NB4 (cell line): ENCODE data around the gene OLIG3.

Experiments used
- DNase-seq: peaks from one replicate; pipeline ENCODE4 v3.0.0; 2010; ENCODE audit warnings: low read depth
- H3K4me3 ChIP-seq: one replicate; pipeline ENCODE4 v1.5.1; 2011; ENCODE audit warnings: mild to moderate bottlenecking, low read depth, low read length, moderate library complexity
- MYC ChIP-seq: IDR thresholded peaks from 2 replicates; pipeline ENCODE4 v1.6.1; 2011; ENCODE audit warnings: low read depth, low read length
- POLR2A ChIP-seq: IDR thresholded peaks from 2 replicates; pipeline ENCODE4 v1.6.1; 2011; ENCODE audit warnings: mild to moderate bottlenecking; ENCODE audit not compliant: insufficient read length; ENCODE audit errors: extremely low read depth
- TF ChIP-seq, protein P1 (sequence below): IDR thresholded peaks from 2 replicates; pipeline ENCODE4 v1.6.1; 2011; ENCODE audit warnings: low read depth, low read length
- TF ChIP-seq, protein P2 (sequence below): IDR thresholded peaks from one replicate; pipeline ENCODE4 v1.5.1; 2012; ENCODE audit warnings: low read depth, low read length

The OLIG3 gene

DNA sequence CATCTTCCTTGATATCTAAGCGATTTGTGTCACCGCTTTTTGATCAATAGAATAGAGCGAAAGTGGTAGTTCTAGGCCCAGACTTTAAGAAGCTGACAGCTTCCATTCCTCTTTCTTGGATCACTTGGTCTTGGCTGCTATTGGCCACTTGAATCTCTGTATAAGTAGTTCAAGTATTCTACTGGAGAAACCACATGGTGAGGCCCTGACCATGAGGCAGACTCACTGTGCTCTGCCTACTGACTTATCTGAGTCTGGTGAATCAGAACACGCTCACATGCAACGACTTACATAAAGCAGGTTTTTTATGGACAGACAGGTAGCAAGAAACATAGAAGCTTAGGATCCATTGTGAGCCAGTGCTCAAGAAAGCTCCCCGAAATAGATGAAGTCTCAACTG, 27.0 kb downstream of the OLIG3 start:
- DNase-seq, result no peak
- no peak overlapping the region for H3K4me3 ChIP-seq
- TF ChIP-seq POLR2A (no peak), MYC (no peak)
- TF ChIP-seq, protein P1, sequence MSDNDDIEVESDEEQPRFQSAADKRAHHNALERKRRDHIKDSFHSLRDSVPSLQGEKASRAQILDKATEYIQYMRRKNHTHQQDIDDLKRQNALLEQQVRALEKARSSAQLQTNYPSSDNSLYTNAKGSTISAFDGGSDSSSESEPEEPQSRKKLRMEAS, result no peak

DNA sequence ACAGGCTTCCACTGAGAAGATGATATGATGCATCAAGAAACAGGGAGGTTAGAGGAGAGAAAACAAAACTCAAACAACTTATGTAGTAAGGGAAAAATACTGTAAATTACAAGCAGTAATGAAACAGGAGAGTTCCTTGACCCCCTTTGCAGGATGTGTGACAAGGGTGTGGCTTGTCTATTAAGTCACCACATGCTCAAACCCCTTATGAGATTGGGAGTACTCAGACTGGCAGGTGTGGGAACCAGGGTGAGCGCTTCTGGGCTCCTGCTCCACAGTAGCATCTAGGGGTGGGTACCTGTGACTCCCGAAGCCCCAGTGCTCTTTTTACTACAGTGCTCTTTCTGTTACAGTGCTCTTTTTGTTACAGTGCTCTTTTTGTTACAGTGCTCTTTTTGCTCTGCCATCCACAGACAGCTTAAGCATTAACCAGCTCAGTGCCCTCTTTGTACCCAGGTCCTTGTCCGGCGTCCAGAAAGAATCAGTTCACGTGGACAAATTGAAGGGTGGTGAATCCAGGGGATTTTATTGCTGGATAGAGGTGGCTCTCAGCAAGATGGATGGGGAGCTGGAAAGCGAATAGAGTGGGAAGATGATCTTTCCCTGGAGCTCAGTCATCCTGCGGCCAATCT, 28.7 kb downstream of the OLIG3 start:
- H3K4me3 ChIP-seq, result no peak overlapping the region
- no peak for DNase-seq
- TF ChIP-seq MYC, result no peak
- TF ChIP-seq, protein P1, result no peak

DNA sequence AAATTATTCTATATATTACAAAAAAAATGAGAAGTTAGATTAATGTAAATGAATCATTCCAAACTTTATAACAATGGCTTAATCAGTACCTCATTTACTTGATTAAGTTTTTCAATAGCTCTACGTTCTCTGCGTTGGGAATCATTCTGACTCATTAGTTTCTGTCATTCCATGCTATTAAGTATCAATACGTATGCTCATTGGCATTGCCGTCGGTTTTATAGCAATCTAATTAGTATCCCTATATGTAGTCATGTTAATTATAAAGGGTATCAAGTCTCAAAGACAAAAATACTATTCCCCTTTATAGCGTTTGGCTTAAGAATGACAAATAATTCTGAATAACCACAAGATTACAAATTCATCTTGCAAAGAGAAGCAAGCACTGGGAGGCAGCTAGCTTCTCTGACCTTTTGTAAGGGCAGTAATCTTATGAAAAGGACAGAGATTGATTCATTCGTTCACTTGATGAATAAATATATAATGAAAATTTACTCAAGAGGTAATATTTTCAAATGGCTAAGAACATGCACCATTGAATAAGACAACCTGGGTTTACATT, 41.8 kb downstream of the OLIG3 start:
- TF ChIP-seq POLR2A (no peak), MYC (no peak)
- TF ChIP-seq, protein P1, result no peak
- TF ChIP-seq, protein P2, sequence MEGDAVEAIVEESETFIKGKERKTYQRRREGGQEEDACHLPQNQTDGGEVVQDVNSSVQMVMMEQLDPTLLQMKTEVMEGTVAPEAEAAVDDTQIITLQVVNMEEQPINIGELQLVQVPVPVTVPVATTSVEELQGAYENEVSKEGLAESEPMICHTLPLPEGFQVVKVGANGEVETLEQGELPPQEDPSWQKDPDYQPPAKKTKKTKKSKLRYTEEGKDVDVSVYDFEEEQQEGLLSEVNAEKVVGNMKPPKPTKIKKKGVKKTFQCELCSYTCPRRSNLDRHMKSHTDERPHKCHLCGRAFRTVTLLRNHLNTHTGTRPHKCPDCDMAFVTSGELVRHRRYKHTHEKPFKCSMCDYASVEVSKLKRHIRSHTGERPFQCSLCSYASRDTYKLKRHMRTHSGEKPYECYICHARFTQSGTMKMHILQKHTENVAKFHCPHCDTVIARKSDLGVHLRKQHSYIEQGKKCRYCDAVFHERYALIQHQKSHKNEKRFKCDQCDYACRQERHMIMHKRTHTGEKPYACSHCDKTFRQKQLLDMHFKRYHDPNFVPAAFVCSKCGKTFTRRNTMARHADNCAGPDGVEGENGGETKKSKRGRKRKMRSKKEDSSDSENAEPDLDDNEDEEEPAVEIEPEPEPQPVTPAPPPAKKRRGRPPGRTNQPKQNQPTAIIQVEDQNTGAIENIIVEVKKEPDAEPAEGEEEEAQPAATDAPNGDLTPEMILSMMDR, result no peak
- DNase-seq, result no peak
- H3K4me3 ChIP-seq, result no peak overlapping the region

DNA sequence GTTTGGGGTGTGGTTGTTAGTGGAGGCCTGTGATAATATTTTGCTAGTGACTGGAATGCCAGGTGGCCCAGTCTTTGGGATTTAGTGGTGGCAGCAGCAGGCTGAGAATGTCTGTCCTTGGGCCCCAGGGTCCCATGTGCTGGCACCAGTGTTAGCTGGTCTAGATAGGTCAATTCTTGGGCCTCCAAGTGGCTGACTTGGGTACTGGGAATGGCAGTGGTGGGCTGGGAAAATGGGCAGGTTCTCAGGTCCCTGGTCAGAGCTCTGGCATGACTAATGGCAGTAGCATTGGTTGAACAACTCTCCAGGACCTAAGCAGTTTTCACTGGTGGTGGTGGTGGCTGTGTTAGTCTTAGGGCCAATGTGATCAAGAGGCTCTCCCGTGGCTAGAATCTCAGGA, 50.3 kb downstream of the OLIG3 start:
- no peak overlapping the region for H3K4me3 ChIP-seq
- TF ChIP-seq, protein P1, result no peak
- no peak for TF ChIP-seq MYC
- TF ChIP-seq, protein P2, result no peak
- TF ChIP-seq POLR2A, result no peak
- DNase-seq, result no peak
